Spinal cord (tissue), 10 donors: ENCODE measurements around the gene MUC2. TPM values are rescaled to one million over a fixed set of nuclear protein-coding genes. Genes with fewer than 3 reads are reported as not detected.

Experiments used
- DNase-seq, 6 donors: peaks; one replicate each; pipeline versions ENCODE4 v3.0.0 to v3.0.0-alpha.2; 2013 to 2015; ENCODE audit warnings: low spot score in 6 of 6, low read depth in 4 of 6
- H3K27ac ChIP-seq: one replicate; pipeline ENCODE4 v1.5.1; 2013; ENCODE audit warnings: low read depth, low read length, control low read depth
- H3K27me3 ChIP-seq: one replicate; pipeline ENCODE4 v1.6.1; 2013; ENCODE audit warnings: low read length; ENCODE audit not compliant: control insufficient read depth, insufficient read depth
- H3K36me3 ChIP-seq: one replicate; pipeline ENCODE4 v1.6.1; 2013; ENCODE audit warnings: low read length; ENCODE audit not compliant: control insufficient read depth, insufficient read depth
- H3K4me1 ChIP-seq: one replicate; pipeline ENCODE4 v1.6.1; 2013; ENCODE audit warnings: low read length; ENCODE audit not compliant: control insufficient read depth, insufficient read depth
- H3K4me3 ChIP-seq: one replicate; pipeline ENCODE4 v1.5.1; 2013; ENCODE audit warnings: low read depth, low read length, control low read depth
- H3K9me3 ChIP-seq: one replicate; pipeline ENCODE4 v1.6.1; 2013; ENCODE audit warnings: low read length; ENCODE audit not compliant: control insufficient read depth, insufficient read depth
- WGBS: methylation state at CpG from one replicate; pipeline ENCODE4 v1.1.5; 2013; ENCODE audit warnings: missing lambda C conversion rate; ENCODE audit not compliant: insufficient coverage; 5-methylcytosine and 5-hydroxymethylcytosine counted together
- polyA plus RNA-seq, 2 donors: library from polyadenylated mRNA; unstranded; fragments of 120-200 nt; gene quantifications; one replicate each; pipeline ENCODE4 v1.2.1, GENCODE V29; 2013; ENCODE audit not compliant: insufficient read length in 2 of 2
- total RNA-seq, 2 donors: library from RNA; depleted of rRNA in 1 of 2; stranded (reverse); fragments of 120-200 nt in 1 of 2; fragments of >200 nt in 1 of 2; gene quantifications; one replicate each; pipeline versions ENCODE4 v1.2.3 to v1.2.4, GENCODE V29; 2013 to 2014
- donor health status: healthy.

MUC2 gene
- total and polyA plus RNA-seq, 4 donors: not detected

GRCh38 chr11:1122664-1123002, 48.0 kb downstream of the MUC2 start:
- DNase-seq: no peak
- 73% methylated on average over 6 of the region's 7 CpGs for WGBS
- no peak overlapping the region for H3K27ac ChIP-seq
- H3K27me3 ChIP-seq: no peaks in the 10 kb centered on the region
- no peaks in the 10 kb centered on the region for H3K4me1 ChIP-seq
- H3K36me3 ChIP-seq: no peaks in the 10 kb centered on the region
- no peaks in the 10 kb centered on the region for H3K9me3 ChIP-seq
- H3K4me3 ChIP-seq: no peak overlapping the region

GRCh38 chr11:1123970-1124369, 49.3 kb downstream of the MUC2 start:
- no CpG with 5 or more reads among the region's 1 CpG for WGBS
- no peak for DNase-seq
- no peaks in the 10 kb centered on the region for H3K27me3 ChIP-seq

More at GRCh38 chr11:1123970-1124369, 49.3 kb downstream of the MUC2 start:
- H3K4me1 ChIP-seq: no peaks in the 10 kb centered on the region
- H3K9me3 ChIP-seq: no peaks in the 10 kb centered on the region
- H3K27ac ChIP-seq: no peak overlapping the region
- no peaks in the 10 kb centered on the region for H3K36me3 ChIP-seq
- H3K4me3 ChIP-seq: no peak overlapping the region

Other genes starting within 250 kb of the MUC2 start
- 1 to 10 TPM; 2.4 to 9.4 TPM for gene CRACR2B, start 247.0 kb upstream of the MUC2 start, total RNA-seq
- 10 to 100 TPM in 1 of 2 donors, 1 to 10 TPM in 1; 7.4 to 12.1 TPM for gene CRACR2B, start 247.0 kb upstream of the MUC2 start, polyA plus RNA-seq
- 100 to 1,000 TPM in 1 of 2 donors, 10 to 100 TPM in 1; 71.8 to 185 TPM for gene CD151, start 241.9 kb upstream of the MUC2 start, total RNA-seq
- 100 to 1,000 TPM in 1 of 2 donors, 10 to 100 TPM in 1; 95.4 to 134 TPM for gene CD151, start 241.9 kb upstream of the MUC2 start, polyA plus RNA-seq
- 100 to 1,000 TPM in 1 of 2 donors, 10 to 100 TPM in 1; 34.7 to 160 TPM for gene POLR2L, start 232.3 kb upstream of the MUC2 start, total RNA-seq
- 100 to 1,000 TPM; 118 to 130 TPM for gene POLR2L, start 232.3 kb upstream of the MUC2 start, polyA plus RNA-seq
- 100 to 1,000 TPM in 1 of 2 donors, 10 to 100 TPM in 1; 27.2 to 151 TPM for gene TSPAN4, start 232.0 kb upstream of the MUC2 start, total RNA-seq
- 10 to 100 TPM; 57.4 to 99.8 TPM for gene TSPAN4, start 232.0 kb upstream of the MUC2 start, polyA plus RNA-seq
- 10 to 100 TPM; 36.1 to 63.0 TPM for gene CHID1, start 164.1 kb upstream of the MUC2 start, total RNA-seq
- 100 to 1,000 TPM in 1 of 2 donors, 10 to 100 TPM in 1; 98.8 to 105 TPM for gene CHID1, start 164.1 kb upstream of the MUC2 start, polyA plus RNA-seq
- gene AP2A2, start 149.0 kb upstream of the MUC2 start, total RNA-seq: 10 to 100 TPM; 46.4 to 55.3 TPM
- gene AP2A2, start 149.0 kb upstream of the MUC2 start, polyA plus RNA-seq: 100 to 1,000 TPM; 109 to 132 TPM
- gene MUC6, start 38.2 kb upstream of the MUC2 start, total RNA-seq: not detected
- gene MUC6, start 38.2 kb upstream of the MUC2 start, polyA plus RNA-seq: 1 to 10 TPM; 1.3 to 2.2 TPM
- not detected for gene MUC5AC, start 83.1 kb downstream of the MUC2 start, total RNA-seq
- gene MUC5AC, start 83.1 kb downstream of the MUC2 start, polyA plus RNA-seq: under 1 TPM in 1 of 2 donors, not detected in 1; 0.02 TPM
- under 1 TPM in 1 of 2 donors, not detected in 1; 0.17 TPM for gene MUC5B, start 148.2 kb downstream of the MUC2 start, total RNA-seq
- gene MUC5B, start 148.2 kb downstream of the MUC2 start, polyA plus RNA-seq: under 1 TPM; 0.21 to 0.44 TPM
- gene TOLLIP, start 234.8 kb downstream of the MUC2 start, total RNA-seq: 10 to 100 TPM; 29.0 to 31.6 TPM
- 10 to 100 TPM; 69.9 to 83.4 TPM for gene TOLLIP, start 234.8 kb downstream of the MUC2 start, polyA plus RNA-seq